Duodenal mucosa (tissue), 2 donors: ENCODE data around the gene BACH2.

ENCODE experiments used
- H3K27ac ChIP-seq: one replicate; pipeline ENCODE4 v1.7.0; 2013; ENCODE audit warnings: low read depth, low read length
- H3K27me3 ChIP-seq, 2 donors: one replicate each; pipeline ENCODE4 v1.7.0; 2013; ENCODE audit warnings: low read length in 2 of 2, control low read depth in 1 of 2; ENCODE audit not compliant: insufficient read depth in 2 of 2, control insufficient read depth in 1 of 2
- H3K36me3 ChIP-seq, 2 donors: one replicate each; pipeline ENCODE4 v1.7.0; 2013; ENCODE audit warnings: low read length in 2 of 2, control low read depth in 1 of 2; ENCODE audit not compliant: insufficient read depth in 2 of 2, control insufficient read depth in 1 of 2
- H3K4me1 ChIP-seq, 2 donors: one replicate each; pipeline ENCODE4 v1.7.0; 2013; ENCODE audit warnings: low read length in 2 of 2, control low read depth in 1 of 2; ENCODE audit not compliant: insufficient read depth in 2 of 2, control insufficient read depth in 1 of 2
- H3K4me3 ChIP-seq, 2 donors: one replicate each; pipeline ENCODE4 v1.7.0; 2013; ENCODE audit warnings: low read length in 2 of 2, low read depth in 1 of 2
- H3K9ac ChIP-seq, 2 donors: one replicate each; pipeline ENCODE4 v1.7.0; 2013; ENCODE audit warnings: low read length in 2 of 2, low read depth in 1 of 2
- H3K9me3 ChIP-seq, 2 donors: one replicate each; pipeline ENCODE4 v1.7.0; 2013; ENCODE audit warnings: low read length in 2 of 2, control low read depth in 1 of 2; ENCODE audit not compliant: control insufficient read depth in 1 of 2

Gene BACH2

GRCh38 chr6:90028066-90028778 lies 268.4 kb downstream of the BACH2 start:
- Histone ChIP-seq H3K4me3 (no peak overlapping the region), H3K36me3 (no peaks in the 10 kb centered on the region), H3K27ac (no peak overlapping the region), H3K9ac (no peak overlapping the region), H3K4me1 (no peaks in the 10 kb centered on the region), H3K27me3 (no peaks in the 10 kb centered on the region), H3K9me3 (no peaks in the 10 kb centered on the region)

DNA sequence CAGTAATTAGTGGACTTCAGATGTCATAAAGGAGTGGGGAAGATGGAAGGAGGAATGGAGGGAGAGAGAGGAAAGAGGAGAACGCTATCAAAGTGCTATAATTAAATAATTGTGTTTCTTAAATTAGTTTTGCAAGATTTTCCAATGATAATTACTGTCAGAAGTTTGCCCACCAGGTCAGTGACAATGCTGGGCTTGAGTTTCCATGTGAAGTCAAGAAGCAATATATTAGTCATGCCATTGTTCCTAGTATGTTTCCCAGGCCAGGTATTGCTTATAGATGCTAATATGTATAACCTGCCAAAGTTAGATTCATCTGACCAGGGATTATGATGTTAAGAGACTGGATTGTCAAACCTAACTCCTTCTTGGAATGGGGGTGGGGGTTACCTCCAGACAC lies 270.4 kb downstream of the BACH2 start:
- H3K9me3 ChIP-seq = no peaks in the 10 kb centered on the region
- H3K4me3 ChIP-seq = no peak overlapping the region
- no peaks in the 10 kb centered on the region for H3K27me3 ChIP-seq
- no peaks in the 10 kb centered on the region for H3K4me1 ChIP-seq
- H3K9ac ChIP-seq = no peak overlapping the region
- no peaks in the 10 kb centered on the region for H3K36me3 ChIP-seq
- H3K27ac ChIP-seq = no peak overlapping the region

- Histone ChIP-seq H3K4me1 (no peaks in the 10 kb centered on the region), H3K36me3 (no peaks in the 10 kb centered on the region), H3K27me3 (no peaks in the 10 kb centered on the region), H3K4me3 (no peak overlapping the region), H3K27ac (no peak overlapping the region), H3K9me3 (no peaks in the 10 kb centered on the region), H3K9ac (no peak overlapping the region)
Measured at GRCh38 chr6:90025523-90026061, 271.1 kb downstream of the BACH2 start.

DNA sequence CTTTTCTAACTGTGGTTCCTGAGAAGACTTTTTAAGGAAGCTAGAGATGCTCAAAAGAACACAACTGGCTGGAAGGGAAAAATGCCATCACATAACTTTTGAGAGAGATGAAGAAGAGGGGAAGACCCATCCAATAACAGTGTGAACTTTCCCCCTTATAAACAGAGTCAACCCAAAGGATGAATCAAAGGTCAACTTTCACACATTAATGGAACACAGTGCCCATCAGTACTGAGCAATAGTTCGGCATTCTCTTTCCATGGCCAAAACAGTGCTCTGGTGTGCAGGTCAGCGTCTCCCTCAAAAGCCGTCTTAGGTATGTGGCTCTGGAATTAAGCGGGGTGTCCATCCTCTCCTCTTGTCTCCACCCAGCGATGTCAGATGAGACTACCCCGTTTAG lies 272.0 kb downstream of the BACH2 start:
- H3K9me3 ChIP-seq = no peaks in the 10 kb centered on the region
- H3K9ac ChIP-seq = no peak overlapping the region
- H3K4me3 ChIP-seq = no peak overlapping the region
- H3K4me1 ChIP-seq = no peaks in the 10 kb centered on the region
- no peaks in the 10 kb centered on the region for H3K36me3 ChIP-seq
- H3K27ac ChIP-seq = no peak overlapping the region
- no peaks in the 10 kb centered on the region for H3K27me3 ChIP-seq

- Histone ChIP-seq H3K9me3 (no peaks in the 10 kb centered on the region), H3K9ac (no peak overlapping the region), H3K4me1 (no peaks in the 10 kb centered on the region), H3K36me3 (no peaks in the 10 kb centered on the region), H3K27me3 (no peaks in the 10 kb centered on the region), H3K27ac (no peak overlapping the region), H3K4me3 (no peak overlapping the region)
Measured at GRCh38 chr6:90021711-90022110, 274.9 kb downstream of the BACH2 start.

- Histone ChIP-seq H3K4me3 (no peak overlapping the region), H3K9me3 (no peaks in the 10 kb centered on the region), H3K4me1 (no peaks in the 10 kb centered on the region), H3K27me3 (no peaks in the 10 kb centered on the region), H3K27ac (no peak overlapping the region), H3K9ac (no peak overlapping the region), H3K36me3 (no peaks in the 10 kb centered on the region)
Measured at GRCh38 chr6:90020746-90021145, 275.9 kb downstream of the BACH2 start.

DNA sequence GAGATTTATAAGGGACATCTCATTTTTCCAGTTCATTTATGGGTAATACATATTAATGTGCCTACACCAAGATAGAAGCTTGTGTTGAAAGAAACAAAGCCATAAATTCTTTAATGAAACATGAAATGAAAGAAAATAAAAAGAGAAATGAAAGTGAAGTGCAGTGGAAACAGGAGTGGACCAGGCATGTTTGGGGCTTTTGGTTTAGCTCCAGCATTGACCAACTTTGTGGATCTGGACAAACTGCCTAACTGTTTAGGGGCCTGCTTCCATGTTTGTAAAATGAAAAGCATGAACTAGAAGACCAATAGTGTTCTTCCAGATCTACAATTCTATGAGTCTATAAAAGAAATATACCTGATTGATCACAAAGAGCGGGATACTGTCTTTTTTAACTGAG lies 277.4 kb downstream of the BACH2 start:
- Histone ChIP-seq H3K4me1 (no peaks in the 10 kb centered on the region), H3K9me3 (no peaks in the 10 kb centered on the region), H3K27ac (no peak overlapping the region), H3K36me3 (no peaks in the 10 kb centered on the region), H3K4me3 (no peak overlapping the region), H3K27me3 (no peaks in the 10 kb centered on the region), H3K9ac (no peak overlapping the region)

DNA sequence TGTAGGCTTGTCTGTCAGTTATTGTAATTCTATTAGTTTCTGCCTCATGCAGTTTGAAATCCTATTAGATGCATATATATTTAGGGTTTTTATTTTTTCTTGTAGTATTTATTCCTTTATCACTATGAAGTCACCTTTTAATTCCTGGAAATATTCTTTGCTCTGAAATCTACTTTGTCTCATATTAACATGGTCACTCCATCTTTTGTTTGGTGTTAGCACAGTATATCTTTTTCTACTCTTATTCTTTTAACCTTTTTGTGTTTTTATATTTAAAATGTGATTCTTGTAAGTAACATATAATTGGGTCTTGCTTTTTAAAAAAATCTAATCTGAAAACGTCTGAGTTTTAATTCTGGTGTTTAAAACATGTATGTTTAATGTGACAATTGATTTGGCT lies 280.8 kb downstream of the BACH2 start:
- H3K4me3 ChIP-seq = no peak overlapping the region
- no peaks in the 10 kb centered on the region for H3K9me3 ChIP-seq
- H3K4me1 ChIP-seq = no peaks in the 10 kb centered on the region
- H3K27me3 ChIP-seq = no peaks in the 10 kb centered on the region
- H3K9ac ChIP-seq = no peak overlapping the region
- no peaks in the 10 kb centered on the region for H3K36me3 ChIP-seq
- no peak overlapping the region for H3K27ac ChIP-seq

DNA sequence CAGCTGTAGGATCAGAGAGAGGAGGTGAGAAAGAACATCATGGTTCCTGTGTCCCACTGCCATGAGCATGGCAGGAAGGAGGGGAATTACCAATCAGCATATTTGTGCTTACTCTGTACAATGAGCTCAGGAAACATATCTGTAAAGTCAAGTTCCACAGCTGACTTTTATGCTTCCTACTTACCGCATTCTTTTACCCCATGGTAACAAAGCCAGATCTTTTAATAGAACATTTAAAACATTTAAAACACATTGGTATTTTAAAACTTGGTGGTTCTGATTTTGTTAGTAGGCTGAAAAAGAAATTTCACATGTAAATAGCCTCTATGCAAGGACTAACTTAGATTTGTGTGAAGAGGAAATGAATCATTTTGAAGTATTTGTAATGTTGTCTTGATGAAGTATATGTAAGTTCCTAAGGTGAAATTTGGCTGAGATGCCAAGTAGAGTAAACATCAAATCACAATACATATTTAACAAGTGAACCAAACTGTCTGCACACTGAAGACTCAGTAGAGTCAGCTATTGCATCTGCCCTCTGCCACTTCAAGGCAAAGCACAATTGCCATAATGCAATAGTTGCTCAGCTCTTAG lies 287.6 kb downstream of the BACH2 start:
- Histone ChIP-seq H3K27me3 (no peaks in the 10 kb centered on the region), H3K4me3 (no peak overlapping the region), H3K9ac (no peak overlapping the region), H3K36me3 (no peaks in the 10 kb centered on the region), H3K4me1 (peaks cover 5 to 12% of the 10 kb centered on the region in 2 donors), H3K27ac (no peak overlapping the region), H3K9me3 (no peaks in the 10 kb centered on the region)

DNA sequence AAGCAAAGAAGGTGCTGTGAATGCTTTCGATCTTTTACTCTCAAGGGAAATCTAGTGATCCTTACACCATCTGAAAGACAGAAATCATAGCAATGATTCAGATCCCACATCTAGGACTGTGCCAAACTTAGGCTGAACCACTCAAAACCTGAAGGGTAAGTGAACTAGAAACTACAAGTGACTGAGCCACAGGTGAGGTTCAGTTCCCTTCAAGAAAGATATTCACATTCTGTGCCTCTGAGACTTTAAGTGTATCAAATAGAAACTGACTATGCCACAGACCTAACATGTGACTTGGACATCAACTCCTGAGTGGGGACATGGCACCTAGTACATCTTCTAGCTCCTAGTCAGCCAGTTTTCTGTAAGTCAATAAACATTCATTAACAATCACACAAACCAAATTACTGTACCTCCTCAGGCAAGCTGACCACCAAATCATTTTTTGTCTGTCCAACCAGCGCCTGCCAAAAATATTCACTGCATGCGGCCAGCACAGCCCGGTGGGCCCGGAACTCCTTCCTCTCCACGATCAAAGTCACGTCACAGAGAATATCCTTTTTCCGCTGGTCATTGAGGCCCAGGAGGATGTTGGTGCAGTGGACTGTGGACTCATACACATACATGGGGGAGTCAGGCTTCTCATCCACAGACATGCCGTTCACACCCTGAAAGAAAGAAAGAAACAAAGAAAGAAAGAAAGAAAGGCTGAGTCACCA lies 288.3 kb downstream of the BACH2 start:
- Histone ChIP-seq H3K27ac (no peak overlapping the region), H3K36me3 (no peaks in the 10 kb centered on the region), H3K27me3 (no peaks in the 10 kb centered on the region), H3K9ac (no peak overlapping the region), H3K9me3 (no peaks in the 10 kb centered on the region), H3K4me1 (peaks cover 7 to 15% of the 10 kb centered on the region in 2 donors), H3K4me3 (no peak overlapping the region)
